Measurements from ENCODE around the gene HAUS8. TPM values are rescaled to one million over a fixed set of nuclear protein-coding genes. Genes with fewer than 3 reads are reported as not detected.

Gene HAUS8
- total and polyA plus RNA-seq, 2 of the 13 experiments (the other 11 are each of a cell fraction or from before 2014, with no cell fraction given) = 7.8 to 17.5 TPM

DNA sequence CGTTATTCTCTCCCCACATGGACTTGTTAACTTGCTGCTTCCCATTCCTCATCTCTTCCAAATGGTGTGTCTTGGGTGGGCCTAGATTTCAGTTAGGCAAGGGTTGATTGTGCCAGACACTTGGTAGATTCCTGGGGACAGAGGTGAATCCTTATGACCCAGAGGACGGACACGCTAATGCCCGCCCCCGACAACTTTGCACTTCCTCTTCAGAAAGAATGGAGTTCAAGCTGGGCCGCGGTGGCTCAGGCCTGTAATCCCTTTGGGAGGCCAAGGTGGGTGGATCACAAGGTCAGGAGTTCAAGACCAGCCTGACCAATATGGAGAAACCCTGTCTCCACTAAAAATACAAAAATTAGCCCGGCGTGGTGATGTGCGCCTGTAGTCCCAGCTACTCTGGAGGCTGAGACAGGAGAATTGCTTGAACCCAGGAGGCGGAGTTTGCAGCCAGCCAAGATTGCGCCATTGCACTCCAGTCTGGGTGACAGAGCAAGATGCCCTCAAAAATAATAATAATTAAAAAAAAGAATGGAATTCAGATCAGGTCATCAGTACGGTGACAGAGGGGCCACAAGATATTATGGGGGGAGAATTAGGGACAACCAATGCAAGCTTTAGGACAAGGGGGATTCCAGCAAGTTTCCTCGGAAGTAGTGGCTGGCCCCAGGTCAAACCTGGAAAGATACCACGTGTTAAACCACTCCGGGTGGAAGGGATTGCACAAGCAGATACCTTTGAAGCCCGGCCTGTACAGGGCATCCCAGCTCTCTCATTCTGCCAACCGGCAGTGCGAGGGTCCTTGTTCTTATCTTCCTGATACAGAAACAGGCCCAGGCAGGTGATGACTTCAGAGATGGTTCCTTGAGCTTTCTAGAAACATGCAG is 3.0 kb upstream of the HAUS8 start (continued):
- TF ChIP-seq, protein P1, sequence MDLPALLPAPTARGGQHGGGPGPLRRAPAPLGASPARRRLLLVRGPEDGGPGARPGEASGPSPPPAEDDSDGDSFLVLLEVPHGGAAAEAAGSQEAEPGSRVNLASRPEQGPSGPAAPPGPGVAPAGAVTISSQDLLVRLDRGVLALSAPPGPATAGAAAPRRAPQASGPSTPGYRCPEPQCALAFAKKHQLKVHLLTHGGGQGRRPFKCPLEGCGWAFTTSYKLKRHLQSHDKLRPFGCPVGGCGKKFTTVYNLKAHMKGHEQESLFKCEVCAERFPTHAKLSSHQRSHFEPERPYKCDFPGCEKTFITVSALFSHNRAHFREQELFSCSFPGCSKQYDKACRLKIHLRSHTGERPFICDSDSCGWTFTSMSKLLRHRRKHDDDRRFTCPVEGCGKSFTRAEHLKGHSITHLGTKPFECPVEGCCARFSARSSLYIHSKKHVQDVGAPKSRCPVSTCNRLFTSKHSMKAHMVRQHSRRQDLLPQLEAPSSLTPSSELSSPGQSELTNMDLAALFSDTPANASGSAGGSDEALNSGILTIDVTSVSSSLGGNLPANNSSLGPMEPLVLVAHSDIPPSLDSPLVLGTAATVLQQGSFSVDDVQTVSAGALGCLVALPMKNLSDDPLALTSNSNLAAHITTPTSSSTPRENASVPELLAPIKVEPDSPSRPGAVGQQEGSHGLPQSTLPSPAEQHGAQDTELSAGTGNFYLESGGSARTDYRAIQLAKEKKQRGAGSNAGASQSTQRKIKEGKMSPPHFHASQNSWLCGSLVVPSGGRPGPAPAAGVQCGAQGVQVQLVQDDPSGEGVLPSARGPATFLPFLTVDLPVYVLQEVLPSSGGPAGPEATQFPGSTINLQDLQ (CRISPR knock-in tag; IDR thresholded peaks at IDR 0.05) = no peak
- TF ChIP-seq NFE2L1 (CRISPR knock-in tag; IDR thresholded peaks at IDR 0.05; ENCODE audit: borderline replicate concordance) = no peak
- TF ChIP-seq ZNF558 (CRISPR knock-in tag; IDR thresholded peaks at IDR 0.05; ENCODE audit: borderline replicate concordance) = no peak
- no peak for TF ChIP-seq ZNF552 (CRISPR knock-in tag; IDR thresholded peaks at IDR 0.05; ENCODE audit: borderline replicate concordance)
- TF ChIP-seq ZFP36L2 (CRISPR knock-in tag; IDR thresholded peaks at IDR 0.05) = no peak
- TF ChIP-seq CEBPG (CRISPR knock-in tag; IDR thresholded peaks at IDR 0.05) = peak; percentile 39
- no peak for TF ChIP-seq CHD4 (IDR thresholded peaks at IDR 0.05; ENCODE audit: borderline replicate concordance, low read length)

DNA sequence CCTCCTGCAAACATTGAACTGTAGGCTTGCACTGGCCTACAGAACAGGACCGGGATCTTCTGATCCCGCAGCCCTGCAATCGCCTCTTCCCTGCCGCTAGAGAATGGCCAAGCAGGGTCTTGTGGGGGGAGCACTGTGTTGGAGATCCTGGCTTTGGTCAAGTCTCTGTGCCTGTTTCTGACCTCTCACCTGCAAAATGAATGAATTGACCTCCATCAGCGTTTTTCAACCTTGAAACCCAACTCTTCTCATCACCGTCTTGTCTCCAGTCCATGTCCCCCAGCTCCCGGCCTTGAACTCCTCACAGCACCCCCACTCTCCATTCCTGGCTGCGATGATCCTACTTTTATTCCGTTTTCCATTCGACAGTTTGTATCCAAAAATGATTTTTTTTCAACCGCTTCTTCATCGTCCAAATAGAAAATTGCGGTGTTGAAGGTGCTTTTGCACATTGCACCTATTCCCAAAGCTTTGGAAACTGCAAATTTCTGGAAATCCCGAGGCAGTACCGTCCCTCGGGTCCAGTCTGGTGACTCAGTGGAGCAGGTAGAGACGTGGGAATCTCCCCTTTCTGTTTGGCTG is 2.3 kb upstream of the HAUS8 start:
- no peak overlapping the region for H2AFZ ChIP-seq (ENCODE audit: low read length)
- H3K4me1 ChIP-seq (ENCODE audit: insufficient read depth, low read length) = peaks cover 59% of the 10 kb centered on the region
- intact Hi-C loops (cut with micrococcal nuclease; ENCODE audit: unreplicated experiment) (loop anchor here (5.0 kb wide), 1 partner anchor 60 kb away; no protein-coding TSS in a partner anchor), in situ Hi-C loops (cut with HindIII; ENCODE audit: extremely low pct_ligation_motif_present, low pct_unique_long_range_greater_than_20kb) (no loop called here)
- peak overlapping the region; percentile 42 for H3K27ac ChIP-seq (ENCODE audit: extremely low read length, insufficient read depth, low read length)
- no peaks in the 10 kb centered on the region for H3K9me3 ChIP-seq (ENCODE audit: low read length)
- TF ChIP-seq MAFK (conservative IDR thresholded peaks at IDR 0.05 in 1 of 2, IDR thresholded peaks at IDR 0.05 in 1 of 2; ENCODE audit: low read length in 2 of 2) (peak in 1 of 2 experiments; percentile 12; a peak in 2 of 4 replicates), ZNF768 (CRISPR knock-in tag; IDR thresholded peaks at IDR 0.05) (no peak), ZNF83 (CRISPR knock-in tag; IDR thresholded peaks at IDR 0.05; ENCODE audit: borderline replicate concordance) (no peak), KAT2B (IDR thresholded peaks at IDR 0.05; ENCODE audit: borderline replicate concordance, low read depth, low read length) (no peak), HNRNPK (IDR thresholded peaks at IDR 0.05; ENCODE audit: low read depth, low read length, poor library complexity, severe bottlenecking) (no peak), FOXA1 (IDR thresholded peaks at IDR 0.05) (no peak), FOXA1 (CRISPR knock-in tag; IDR thresholded peaks at IDR 0.05) (no peak), HDAC2 (CRISPR knock-in tag; IDR thresholded peaks at IDR 0.05) (no peak), ZNF12 (CRISPR knock-in tag; IDR thresholded peaks at IDR 0.05) (no peak), ZFY (CRISPR knock-in tag; IDR thresholded peaks at IDR 0.05) (0 out of 2 replicates have a peak, but pooled peaks have one; percentile 35)
- TF ChIP-seq, protein P2, sequence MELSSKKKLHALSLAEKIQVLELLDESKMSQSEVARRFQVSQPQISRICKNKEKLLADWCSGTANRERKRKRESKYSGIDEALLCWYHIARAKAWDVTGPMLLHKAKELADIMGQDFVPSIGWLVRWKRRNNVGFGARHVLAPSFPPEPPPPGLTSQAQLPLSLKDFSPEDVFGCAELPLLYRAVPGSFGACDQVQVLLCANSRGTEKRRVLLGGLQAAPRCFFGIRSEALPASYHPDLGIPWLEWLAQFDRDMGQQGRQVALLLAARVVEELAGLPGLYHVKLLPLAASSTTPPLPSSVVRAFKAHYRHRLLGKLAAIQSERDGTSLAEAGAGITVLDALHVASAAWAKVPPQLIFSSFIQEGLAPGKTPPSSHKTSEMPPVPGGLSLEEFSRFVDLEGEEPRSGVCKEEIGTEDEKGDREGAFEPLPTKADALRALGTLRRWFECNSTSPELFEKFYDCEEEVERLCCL (CRISPR knock-in tag; IDR thresholded peaks at IDR 0.05; ENCODE audit: borderline replicate concordance) = no peak
- H3K4me3 ChIP-seq (replicated peaks in 1 of 3; ENCODE audit: insufficient read depth in 1 of 3, low read depth in 2 of 3, low read length in 3 of 3) = peak overlapping the region; percentile 76 to 98 (median 87); a peak in 5 of 6 replicates
- H3K27me3 ChIP-seq (ENCODE audit: control insufficient read depth in 1 of 2, insufficient read depth in 2 of 2, low read length in 2 of 2) = no peaks in the 10 kb centered on the region; a peak in 1 of 5 replicates
- POLR2A ChIA-PET = no interaction called here
- FAIRE-seq (no peak), DNase-seq (ENCODE audit: low spot score) (no peak), ATAC-seq (peak; percentile 7; the same call in 1 of the 3 replicates)
- peak overlapping the region; percentile 77; the same call in 1 of the 2 replicates for H3K9ac ChIP-seq (ENCODE audit: insufficient read depth, low read depth, low read length)
- peaks cover 71% of the 10 kb centered on the region for H3K79me2 ChIP-seq (ENCODE audit: insufficient read depth, low read length)
- CTCF ChIA-PET (ENCODE audit: low intra/inter-chr PET ratio, low total read pairs) = no interaction called here
- H3K36me3 ChIP-seq (replicated peaks in 1 of 2; ENCODE audit: control insufficient read depth in 1 of 2, insufficient read depth in 2 of 2, low read length in 2 of 2) = 0 out of 5 replicates have a peak, but pooled peaks cover 0 to 3% of the 10 kb centered on the region in 2 experiments
- 79% methylated on average over 14 of the region's 17 CpGs for WGBS (ENCODE audit: low lambda C conversion rate)
- no TSS peak for BruUV-seq (replicated peaks)
- peak overlapping the region; percentile 94 for H3K4me2 ChIP-seq (ENCODE audit: low read depth, low read length)
- no peaks in the 10 kb centered on the region for H4K20me1 ChIP-seq (ENCODE audit: insufficient read depth, low read length)

Data from HepG2 (cell line).